ENCODE results near the gene TXNDC17. TPM values are rescaled to one million over a fixed set of nuclear protein-coding genes. Genes with fewer than 3 reads are reported as not detected.
A peak's percentile ranks its signal among the peaks of the same experiment; 100 is the strongest.

Gene TXNDC17
- total RNA-seq, 2 experiments from 2014 or later: 52.7 to 54.6 TPM

GRCh38 chr17:6611231-6611630, 29.6 kb upstream of the TXNDC17 start:
- peaks cover 16% of the 10 kb centered on the region for H3K36me3 Mint-ChIP-seq
- DNase-seq: no peak
- H3K27me3 Mint-ChIP-seq: no peaks in the 10 kb centered on the region
- ATAC-seq (ENCODE audit: low read depth): no peak
- H3K4me3 Mint-ChIP-seq: no peak overlapping the region
- H3K4me1 Mint-ChIP-seq: no peaks in the 10 kb centered on the region
- H3K27ac Mint-ChIP-seq: no peak overlapping the region
- no peaks in the 10 kb centered on the region for H3K9me3 Mint-ChIP-seq
- POLR2A ChIA-PET: no interaction called here

GRCh38 chr17:6623941-6624340, 16.9 kb upstream of the TXNDC17 start:
- DNase-seq: no peak
- H3K9me3 Mint-ChIP-seq: no peaks in the 10 kb centered on the region
- ATAC-seq (ENCODE audit: low read depth): no peak
- peaks cover 8% of the 10 kb centered on the region for H3K36me3 Mint-ChIP-seq
- H3K27me3 Mint-ChIP-seq: no peaks in the 10 kb centered on the region
- H3K27ac Mint-ChIP-seq: no peak overlapping the region
- POLR2A ChIA-PET: no interaction called here
- no peak overlapping the region for H3K4me3 Mint-ChIP-seq
- H3K4me1 Mint-ChIP-seq: peaks cover 4% of the 10 kb centered on the region

- ATAC-seq (ENCODE audit: low read depth) (no peak), DNase-seq (no peak)
- Mint-ChIP-seq H3K4me1 (peaks cover 9% of the 10 kb centered on the region), H3K4me3 (no peak overlapping the region), H3K36me3 (peaks cover 18% of the 10 kb centered on the region), H3K9me3 (no peaks in the 10 kb centered on the region), H3K27me3 (no peaks in the 10 kb centered on the region), H3K27ac (no peak overlapping the region)
- POLR2A ChIA-PET: no interaction called here
These were observed 14.2 kb upstream of the TXNDC17 start for GRCh38 chr17:6626616-6627015.

- no peaks in the 10 kb centered on the region for H3K27me3 Mint-ChIP-seq
- H3K36me3 Mint-ChIP-seq: peaks cover 18% of the 10 kb centered on the region
- H3K4me1 Mint-ChIP-seq: peaks cover 9% of the 10 kb centered on the region
- no peaks in the 10 kb centered on the region for H3K9me3 Mint-ChIP-seq
- H3K27ac Mint-ChIP-seq: no peak overlapping the region
- ATAC-seq (ENCODE audit: low read depth): no peak
- POLR2A ChIA-PET: no interaction called here
- H3K4me3 Mint-ChIP-seq: no peak overlapping the region
- no peak for DNase-seq
These were observed 13.8 kb upstream of the TXNDC17 start for GRCh38 chr17:6627019-6627418.

GRCh38 chr17:6630390-6630789, 10.5 kb upstream of the TXNDC17 start:
- POLR2A ChIA-PET: no interaction called here
- no peaks in the 10 kb centered on the region for H3K27me3 Mint-ChIP-seq
- H3K9me3 Mint-ChIP-seq: no peaks in the 10 kb centered on the region
- no peak for ATAC-seq (ENCODE audit: low read depth)
- DNase-seq: no peak
- H3K36me3 Mint-ChIP-seq: peaks cover 33% of the 10 kb centered on the region
- H3K4me1 Mint-ChIP-seq: peaks cover 7% of the 10 kb centered on the region
- H3K27ac Mint-ChIP-seq: no peak overlapping the region
- H3K4me3 Mint-ChIP-seq: no peak overlapping the region

GRCh38 chr17:6632530-6632929, 8.3 kb upstream of the TXNDC17 start:
- peaks cover 29% of the 10 kb centered on the region for H3K36me3 Mint-ChIP-seq
- no peak overlapping the region for H3K4me3 Mint-ChIP-seq
- H3K27me3 Mint-ChIP-seq: no peaks in the 10 kb centered on the region
- POLR2A ChIA-PET: no interaction called here
- DNase-seq (no peak), ATAC-seq (ENCODE audit: low read depth) (no peak)
- no peak overlapping the region for H3K27ac Mint-ChIP-seq
- no peaks in the 10 kb centered on the region for H3K9me3 Mint-ChIP-seq
- peaks cover 9% of the 10 kb centered on the region for H3K4me1 Mint-ChIP-seq

GRCh38 chr17:6633263-6633662, 7.6 kb upstream of the TXNDC17 start:
- Mint-ChIP-seq H3K4me3 (no peak overlapping the region), H3K4me1 (peaks cover 13% of the 10 kb centered on the region), H3K27me3 (no peaks in the 10 kb centered on the region), H3K36me3 (peaks cover 28% of the 10 kb centered on the region), H3K27ac (no peak overlapping the region), H3K9me3 (no peaks in the 10 kb centered on the region)
- POLR2A ChIA-PET: interaction anchor here (1.2 kb wide), 1 partner anchor 9 kb away, joined by 3 read pairs; no protein-coding TSS in a partner anchor
- ATAC-seq (ENCODE audit: low read depth) (no peak), DNase-seq (no peak)

GRCh38 chr17:6636105-6636504, 4.8 kb upstream of the TXNDC17 start:
- POLR2A ChIA-PET: no interaction called here
- no peak overlapping the region for H3K4me3 Mint-ChIP-seq
- peaks cover 20% of the 10 kb centered on the region for H3K36me3 Mint-ChIP-seq
- H3K27me3 Mint-ChIP-seq: no peaks in the 10 kb centered on the region
- peaks cover 16% of the 10 kb centered on the region for H3K4me1 Mint-ChIP-seq
- no peaks in the 10 kb centered on the region for H3K9me3 Mint-ChIP-seq
- ATAC-seq (ENCODE audit: low read depth): no peak
- no peak overlapping the region for H3K27ac Mint-ChIP-seq
- no peak for DNase-seq

- POLR2A ChIA-PET: no interaction called here
These were observed 4.0 kb upstream of the TXNDC17 start for GRCh38 chr17:6636616-6637457.

GRCh38 chr17:6637458-6637840, 3.4 kb upstream of the TXNDC17 start:
- Mint-ChIP-seq H3K4me1 (peaks cover 25% of the 10 kb centered on the region), H3K4me3 (no peak overlapping the region), H3K9me3 (no peaks in the 10 kb centered on the region)

More at GRCh38 chr17:6636616-6637457, 4.0 kb upstream of the TXNDC17 start:
- peaks cover 17% of the 10 kb centered on the region for H3K36me3 Mint-ChIP-seq
- no peak overlapping the region for H3K4me3 Mint-ChIP-seq
- DNase-seq: no peak
- no peak overlapping the region for H3K27ac Mint-ChIP-seq
- H3K4me1 Mint-ChIP-seq: peaks cover 19% of the 10 kb centered on the region
- H3K27me3 Mint-ChIP-seq: no peaks in the 10 kb centered on the region
- ATAC-seq (ENCODE audit: low read depth): no peak
- H3K9me3 Mint-ChIP-seq: no peaks in the 10 kb centered on the region

GRCh38 chr17:6638046-6638908, 2.6 kb upstream of the TXNDC17 start:
- peak overlapping the region; percentile 33 for H3K4me3 Mint-ChIP-seq
- POLR2A ChIA-PET: interaction anchor here (1.0 kb wide), 1 partner anchor 13 kb away, joined by 3 read pairs; the partner anchor contains the start of genes C17orf100 and MED31
- DNase-seq (peak; percentile 33), ATAC-seq (ENCODE audit: low read depth) (no peak)
- no peak overlapping the region for H3K27ac Mint-ChIP-seq
- peaks cover 33% of the 10 kb centered on the region for H3K4me1 Mint-ChIP-seq
- peaks cover 18% of the 10 kb centered on the region for H3K36me3 Mint-ChIP-seq
- H3K27me3 Mint-ChIP-seq: no peaks in the 10 kb centered on the region
- H3K9me3 Mint-ChIP-seq: no peaks in the 10 kb centered on the region

More at GRCh38 chr17:6637458-6637840, 3.4 kb upstream of the TXNDC17 start:
- H3K27ac Mint-ChIP-seq: no peak overlapping the region
- no peak for DNase-seq
- ATAC-seq (ENCODE audit: low read depth): no peak
- POLR2A ChIA-PET: no interaction called here
- no peaks in the 10 kb centered on the region for H3K27me3 Mint-ChIP-seq
- H3K36me3 Mint-ChIP-seq: peaks cover 20% of the 10 kb centered on the region

- Mint-ChIP-seq H3K36me3 (peaks cover 15% of the 10 kb centered on the region), H3K27me3 (no peaks in the 10 kb centered on the region), H3K9me3 (no peaks in the 10 kb centered on the region), H3K4me3 (peak overlapping the region; percentile 97), H3K4me1 (peaks cover 40% of the 10 kb centered on the region), H3K27ac (peak overlapping the region; percentile 68)
- POLR2A ChIA-PET: interaction anchor here (1.2 to 4.3 kb wide), 3 partner anchors 12 to 118 kb away, joined by 3 to 42 read pairs (median 7); partner anchors contain the start of genes C17orf100 and MED31
- ATAC-seq (ENCODE audit: low read depth) (no peak), DNase-seq (peak; percentile 38)
These were observed 1.8 kb upstream of the TXNDC17 start for GRCh38 chr17:6639014-6639585.
